T-helper 1 cell treated with Interleukin-12 subunit alpha and Interleukin-12 subunit beta and Interleukin-4 antibody, amounts not matched to agents 30 μg/mL and 1 μg/mL, for 36 hours (primary cell): ENCODE measurements around the gene ACOD1.

Experiments
- H3K27ac Mint-ChIP-seq: one replicate; pipeline ENCODE4 v1.8.0; 2021; ENCODE audit warnings: mild to moderate bottlenecking, mixed read lengths
- H3K27me3 Mint-ChIP-seq: one replicate; pipeline ENCODE4 v1.8.0; 2021; ENCODE audit warnings: low read depth, mixed read lengths
- H3K36me3 Mint-ChIP-seq: one replicate; pipeline ENCODE4 v1.8.0; 2021; ENCODE audit warnings: low read depth, mixed read lengths
- H3K4me1 Mint-ChIP-seq: one replicate; pipeline ENCODE4 v1.8.0; 2021; ENCODE audit warnings: low read depth, mixed read lengths
- H3K4me3 Mint-ChIP-seq: one replicate; pipeline ENCODE4 v1.8.0; 2021; ENCODE audit warnings: mild to moderate bottlenecking, moderate library complexity, mixed read lengths
- H3K9me3 Mint-ChIP-seq: one replicate; pipeline ENCODE4 v1.8.0; 2021; ENCODE audit warnings: mixed read lengths

ACOD1 gene

DNA sequence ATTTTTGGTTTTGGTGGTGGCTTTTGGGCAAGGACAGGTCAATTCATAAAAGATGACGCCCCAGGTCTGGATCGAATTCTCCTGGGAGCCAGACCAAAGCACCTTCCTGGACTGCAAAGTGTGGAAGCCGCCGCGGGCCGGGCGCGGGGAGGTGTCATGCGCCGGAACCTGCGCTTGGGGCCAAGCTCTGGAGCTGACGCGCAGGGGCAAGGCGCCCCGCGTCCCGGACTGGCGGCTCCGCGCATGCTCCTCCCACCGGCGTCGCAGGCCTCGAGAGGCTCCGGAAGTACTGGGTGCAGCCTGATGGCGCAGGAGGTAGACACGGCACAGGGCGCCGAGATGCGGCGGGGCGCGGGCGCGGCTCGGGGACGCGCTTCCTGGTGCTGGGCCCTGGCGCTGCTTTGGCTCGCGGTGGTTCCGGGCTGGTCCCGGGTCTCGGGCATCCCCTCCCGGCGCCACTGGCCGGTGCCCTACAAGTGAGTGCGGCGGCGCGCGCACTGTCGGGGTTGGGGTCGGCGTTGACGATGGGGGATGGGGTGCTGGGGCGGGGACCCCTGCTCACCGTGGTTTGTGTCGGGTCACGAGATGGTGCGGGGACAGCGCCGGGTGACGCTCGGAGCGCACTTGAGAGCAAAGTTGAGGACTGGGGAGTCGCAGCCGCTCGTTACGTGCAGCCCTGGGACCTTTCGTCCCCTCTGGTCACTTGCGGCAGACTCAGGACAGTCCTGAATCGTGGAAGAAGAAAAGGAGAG, 43.7 kb downstream of the ACOD1 start, which contains the start of gene CLN5:
TSS of gene CLN5 (plus strand) at position 286 of the 752 bp plus-strand sequence. CDS start at position 304, 18 bp downstream.
- Mint-ChIP-seq H3K27me3 (peaks cover 12% of the 10 kb centered on the region), H3K4me3 (peak within 1 kb of the TSS; percentile 97), H3K9me3 (no peaks in the 10 kb centered on the region), H3K36me3 (peaks cover 19% of the 10 kb centered on the region), H3K4me1 (peaks cover 35% of the 10 kb centered on the region), H3K27ac (peak within 1 kb of the TSS; percentile 99)

- H3K4me1 Mint-ChIP-seq = peaks cover 35% of the 10 kb centered on the region
- peaks cover 21% of the 10 kb centered on the region for H3K36me3 Mint-ChIP-seq
- peaks cover 8% of the 10 kb centered on the region for H3K27me3 Mint-ChIP-seq
- peak overlapping the region; percentile 97 for H3K4me3 Mint-ChIP-seq
- peak overlapping the region; percentile 99 for H3K27ac Mint-ChIP-seq
- H3K9me3 Mint-ChIP-seq = no peaks in the 10 kb centered on the region
These were observed 44.3 kb downstream of the ACOD1 start for GRCh38 chr13:76992548-76993001.

- H3K27ac Mint-ChIP-seq = peak overlapping the region; percentile 99
- H3K27me3 Mint-ChIP-seq = peaks cover 5% of the 10 kb centered on the region
- peaks cover 23% of the 10 kb centered on the region for H3K36me3 Mint-ChIP-seq
- peaks cover 35% of the 10 kb centered on the region for H3K4me1 Mint-ChIP-seq
- H3K4me3 Mint-ChIP-seq = peak overlapping the region; percentile 97
- no peaks in the 10 kb centered on the region for H3K9me3 Mint-ChIP-seq
These were observed 44.7 kb downstream of the ACOD1 start for GRCh38 chr13:76993021-76993420.

GRCh38 chr13:76993473-76993872, 45.2 kb downstream of the ACOD1 start:
- H3K4me3 Mint-ChIP-seq = peak overlapping the region; percentile 97
- peaks cover 28% of the 10 kb centered on the region for H3K36me3 Mint-ChIP-seq
- no peak overlapping the region for H3K27ac Mint-ChIP-seq
- H3K4me1 Mint-ChIP-seq = peaks cover 34% of the 10 kb centered on the region
- H3K27me3 Mint-ChIP-seq = peaks cover under 1% of the 10 kb centered on the region
- no peaks in the 10 kb centered on the region for H3K9me3 Mint-ChIP-seq

- H3K4me1 Mint-ChIP-seq = peaks cover 37% of the 10 kb centered on the region
- H3K27me3 Mint-ChIP-seq = no peaks in the 10 kb centered on the region
- H3K36me3 Mint-ChIP-seq = peaks cover 36% of the 10 kb centered on the region
- peak overlapping the region; percentile 45 for H3K4me3 Mint-ChIP-seq
- H3K9me3 Mint-ChIP-seq = no peaks in the 10 kb centered on the region
- no peak overlapping the region for H3K27ac Mint-ChIP-seq
These were observed 46.0 kb downstream of the ACOD1 start for GRCh38 chr13:76994281-76994680.

DNA sequence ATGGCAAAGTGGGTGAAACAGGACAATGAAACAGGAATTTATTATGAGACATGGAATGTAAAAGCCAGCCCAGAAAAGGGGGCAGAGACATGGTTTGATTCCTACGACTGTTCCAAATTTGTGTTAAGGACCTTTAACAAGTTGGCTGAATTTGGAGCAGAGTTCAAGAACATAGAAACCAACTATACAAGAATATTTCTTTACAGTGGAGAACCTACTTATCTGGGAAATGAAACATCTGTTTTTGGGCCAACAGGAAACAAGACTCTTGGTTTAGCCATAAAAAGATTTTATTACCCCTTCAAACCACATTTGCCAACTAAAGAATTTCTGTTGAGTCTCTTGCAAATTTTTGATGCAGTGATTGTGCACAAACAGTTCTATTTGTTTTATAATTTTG, 52.2 kb downstream of the ACOD1 start:
- no peaks in the 10 kb centered on the region for H3K9me3 Mint-ChIP-seq
- no peaks in the 10 kb centered on the region for H3K27me3 Mint-ChIP-seq

DNA sequence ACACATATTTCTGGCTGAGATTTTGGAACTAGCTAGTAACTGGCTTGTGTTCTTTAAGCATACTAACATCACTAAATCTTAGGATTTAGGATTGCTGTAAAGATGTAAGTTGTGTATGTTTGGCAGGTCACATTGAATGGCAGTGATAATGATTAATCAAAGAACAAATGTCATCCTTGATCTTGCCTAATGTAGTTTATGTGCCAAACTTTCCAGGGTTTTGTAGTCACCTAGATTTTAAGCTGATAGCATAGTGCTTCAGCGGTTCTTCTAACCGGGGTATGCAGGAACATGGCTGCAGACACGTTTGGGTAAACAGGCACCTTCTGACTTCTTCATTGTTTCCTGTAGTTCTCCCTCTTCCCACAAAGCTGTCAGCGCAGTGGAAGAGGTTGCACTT, 53.2 kb downstream of the ACOD1 start:
- H3K27me3 Mint-ChIP-seq = no peaks in the 10 kb centered on the region
- peaks cover 21% of the 10 kb centered on the region for H3K4me1 Mint-ChIP-seq
- no peaks in the 10 kb centered on the region for H3K9me3 Mint-ChIP-seq
- H3K27ac Mint-ChIP-seq = no peak overlapping the region
- H3K4me3 Mint-ChIP-seq = no peak overlapping the region
- H3K36me3 Mint-ChIP-seq = peaks cover 33% of the 10 kb centered on the region

More for the DNA sequence above, 52.2 kb downstream of the ACOD1 start:
- Mint-ChIP-seq H3K4me3 (no peak overlapping the region), H3K36me3 (peaks cover 41% of the 10 kb centered on the region), H3K27ac (no peak overlapping the region), H3K4me1 (peaks cover 24% of the 10 kb centered on the region)

- H3K27me3 Mint-ChIP-seq = no peaks in the 10 kb centered on the region
- H3K4me1 Mint-ChIP-seq = peaks cover 21% of the 10 kb centered on the region
- no peak overlapping the region for H3K27ac Mint-ChIP-seq
- no peak overlapping the region for H3K4me3 Mint-ChIP-seq
- H3K9me3 Mint-ChIP-seq = no peaks in the 10 kb centered on the region
- peaks cover 31% of the 10 kb centered on the region for H3K36me3 Mint-ChIP-seq
These were observed 53.8 kb downstream of the ACOD1 start for GRCh38 chr13:77001963-77002587.

DNA sequence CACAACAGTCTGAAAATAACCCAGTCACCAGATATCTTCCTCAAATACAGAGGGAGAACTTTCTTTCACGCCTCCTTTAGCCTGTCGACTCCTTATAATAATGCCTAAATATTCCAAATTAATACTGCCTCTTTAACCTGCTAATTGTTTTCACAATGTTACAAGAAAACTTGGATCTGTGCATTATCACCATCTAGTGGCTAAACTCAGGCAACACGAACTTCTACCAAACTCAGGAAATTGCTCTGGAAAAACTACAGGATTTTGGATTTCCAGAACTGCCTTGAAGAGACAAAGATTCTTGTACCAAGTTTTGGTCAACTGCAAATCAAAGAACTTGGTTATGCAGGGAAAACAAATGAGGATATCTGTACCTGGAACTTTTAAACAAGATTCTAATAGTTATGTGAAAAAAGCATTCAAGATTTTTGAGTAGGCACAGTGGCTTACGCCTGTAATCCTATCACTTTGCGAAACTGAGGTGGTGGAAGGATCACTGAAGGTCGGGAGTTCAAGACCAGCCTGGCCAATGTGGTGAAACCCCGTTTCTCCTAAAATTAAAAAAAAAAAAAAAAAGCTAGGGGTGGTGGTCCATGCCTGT, 54.4 kb downstream of the ACOD1 start:
- no peaks in the 10 kb centered on the region for H3K9me3 Mint-ChIP-seq
- H3K4me3 Mint-ChIP-seq = no peak overlapping the region
- H3K4me1 Mint-ChIP-seq = peaks cover 22% of the 10 kb centered on the region
- H3K36me3 Mint-ChIP-seq = peaks cover 34% of the 10 kb centered on the region
- H3K27ac Mint-ChIP-seq = no peak overlapping the region
- no peaks in the 10 kb centered on the region for H3K27me3 Mint-ChIP-seq
